K562 (cell line): Measurements from ENCODE around the gene PHF10. TPM values are rescaled to one million over a fixed set of nuclear protein-coding genes. Genes with fewer than 3 reads are reported as not detected.

Experiments used
- ARNT ChIP-seq, 2 experiments: fragments of 450-650 bp; IDR thresholded peaks; 2 replicates each; pipeline ENCODE4 v1.6.1; 2016; ENCODE audit warnings: mild to moderate bottlenecking in 1 of 2
- CHD4 ChIP-seq: fragments of 200-600 bp; sonication (generic); IDR thresholded peaks from 3 replicates; pipeline ENCODE4 v1.6.1; 2012; ENCODE audit warnings: low read depth, mild to moderate bottlenecking, mixed read lengths, low read length, inconsistent platforms; ENCODE audit not compliant: insufficient read depth, insufficient replicate concordance, poor library complexity, severe bottlenecking
- EHMT2 ChIP-seq: fragments of 450-650 bp; IDR thresholded peaks from 2 replicates; pipeline ENCODE4 v1.6.1; 2018; ENCODE audit warnings: antibody characterized with exemption
- FIP1L1 ChIP-seq: fragments of 200-400 bp; formaldehyde crosslinking; IDR thresholded peaks from 2 replicates; pipeline ENCODE4 v1.6.1; 2018; ENCODE audit warnings: mild to moderate bottlenecking, low read depth, low read length; ENCODE audit not compliant: poor library complexity, severe bottlenecking
- MXD1 ChIP-seq: fragments of 250-450 bp; sonication (Bioruptor Pico); IDR thresholded peaks from 2 replicates; pipeline ENCODE4 v1.8.0; 2021; ENCODE audit warnings: borderline replicate concordance, mild to moderate bottlenecking, moderate library complexity; ENCODE audit not compliant: poor library complexity, severe bottlenecking
- MYBL2 ChIP-seq, 2 experiments: fragments of 450-650 bp in 1 of 2; sonication (generic) in 1 of 2; formaldehyde crosslinking in 1 of 2; IDR thresholded peaks; 2 replicates each; pipeline versions ENCODE4 v1.6.1 to v1.8.1; 2017 to 2022; ENCODE audit warnings: borderline replicate concordance in 1 of 2, inconsistent platforms in 1 of 2, low read depth in 1 of 2, mild to moderate bottlenecking in 1 of 2, missing genetic modification reagents in 1 of 2, moderate library complexity in 1 of 2
- RBFOX2 ChIP-seq: fragments of 200-400 bp; formaldehyde crosslinking; IDR thresholded peaks from 2 replicates; pipeline ENCODE4 v1.6.1; 2017; ENCODE audit warnings: low read depth, mild to moderate bottlenecking, low read length, moderate library complexity
- RHOXF2B ChIP-seq: fragments of 250-450 bp; sonication (Bioruptor Pico); conservative IDR thresholded peaks from 2 replicates; pipeline ENCODE4 v1.5.1; 2021
- TCFL5 ChIP-seq: fragments of 250-450 bp; sonication (Bioruptor Pico); conservative IDR thresholded peaks from 2 replicates; pipeline ENCODE4 v1.6.1; 2021; ENCODE audit warnings: mild to moderate bottlenecking, moderate library complexity, matching md5 sums
- TSHZ1 ChIP-seq: fragments of 250-450 bp; sonication (Bioruptor Pico); IDR thresholded peaks from 2 replicates; pipeline ENCODE4 v1.4.0; 2020; ENCODE audit warnings: mild to moderate bottlenecking, moderate library complexity
- ZNF146 ChIP-seq: IDR thresholded peaks from one replicate; pipeline ENCODE4 v1.6.1; 2018; ENCODE audit warnings: missing compliant biosample characterization; ENCODE audit not compliant: unreplicated experiment
- ZNF431 ChIP-seq: sonication (generic); formaldehyde crosslinking; IDR thresholded peaks from 2 replicates; pipeline ENCODE4 v1.8.0; 2022; ENCODE audit warnings: mild to moderate bottlenecking, missing genetic modification reagents
- ZNF785 ChIP-seq: fragments of 250-450 bp; sonication (Bioruptor Pico); IDR thresholded peaks from 2 replicates; pipeline ENCODE4 v1.4.0; 2020; ENCODE audit warnings: mild to moderate bottlenecking
- polyA plus RNA-seq, 8 experiments: library from polyadenylated mRNA; depleted of rRNA in 4 of 8; stranded (reverse) in 5 of 8; unstranded in 3 of 8; fragments of >200 nt; fragmentation: Nextera tagmentation in 2 of 8; fragmentation: Illumina TruSeq in 1 of 8; extraction: Ambion mirVana in 2 of 8; extraction: Trizol in 1 of 8; gene quantifications; 2 replicates each; pipeline versions ENCODE4 v1.2.1 to v1.2.3, GENCODE V29; 2011 to 2014; ENCODE audit warnings: inconsistent platforms in 1 of 8, missing spikeins in 1 of 8
- total RNA-seq, 7 experiments: library from RNA; depleted of rRNA in 6 of 7; stranded (reverse); fragments of >200 nt in 6 of 7; fragmentation: Illumina TruSeq in 2 of 7; extraction: Trizol in 2 of 7; gene quantifications; 2 replicates each; pipeline versions ENCODE4 v1.2.1 to v1.2.3, GENCODE V29; 2011 to 2021; ENCODE audit warnings: low replicate concordance in 1 of 7
- TF ChIP-seq, protein P1 (sequence below): fragments of 250-450 bp; sonication (Bioruptor Pico); IDR thresholded peaks from 2 replicates; pipeline ENCODE4 v1.5.0; 2021
- TF ChIP-seq, protein P2 (sequence below): sonication (generic); formaldehyde crosslinking; IDR thresholded peaks from 2 replicates; pipeline ENCODE4 v1.8.0; 2022; ENCODE audit warnings: missing genetic modification reagents, mild to moderate bottlenecking, borderline replicate concordance
- TF ChIP-seq, protein P3 (sequence below): sonication (generic); formaldehyde crosslinking; IDR thresholded peaks from 2 replicates; pipeline ENCODE4 v1.9.0; 2022; ENCODE audit warnings: mild to moderate bottlenecking, missing genetic modification reagents
- TF ChIP-seq, protein P4 (sequence below): sonication (generic); formaldehyde crosslinking; IDR thresholded peaks from 2 replicates; pipeline ENCODE4 v1.4.0; 2020; ENCODE audit warnings: mild to moderate bottlenecking, missing genetic modification reagents

PHF10 gene
- total and polyA plus RNA-seq, 9 of the 15 experiments (the other 6 are each of a cell fraction or from before 2014, with no cell fraction given) = 23.9 to 88.9 (median 46.0) TPM

- TF ChIP-seq, protein P1, sequence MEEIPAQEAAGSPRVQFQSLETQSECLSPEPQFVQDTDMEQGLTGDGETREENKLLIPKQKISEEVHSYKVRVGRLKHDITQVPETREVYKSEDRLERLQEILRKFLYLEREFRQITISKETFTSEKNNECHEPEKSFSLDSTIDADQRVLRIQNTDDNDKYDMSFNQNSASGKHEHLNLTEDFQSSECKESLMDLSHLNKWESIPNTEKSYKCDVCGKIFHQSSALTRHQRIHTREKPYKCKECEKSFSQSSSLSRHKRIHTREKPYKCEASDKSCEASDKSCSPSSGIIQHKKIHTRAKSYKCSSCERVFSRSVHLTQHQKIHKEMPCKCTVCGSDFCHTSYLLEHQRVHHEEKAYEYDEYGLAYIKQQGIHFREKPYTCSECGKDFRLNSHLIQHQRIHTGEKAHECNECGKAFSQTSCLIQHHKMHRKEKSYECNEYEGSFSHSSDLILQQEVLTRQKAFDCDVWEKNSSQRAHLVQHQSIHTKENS (CRISPR knock-in tag) = no peak
- TF ChIP-seq CHD4 (no peak), ZNF785 (no peak), RBFOX2 (peak; percentile 99), EHMT2 (no peak), TCFL5 (CRISPR knock-in tag) (no peak), ZNF146 (CRISPR knock-in tag) (no peak), TSHZ1 (no peak), MXD1 (CRISPR knock-in tag) (no peak), FIP1L1 (peak; percentile 73), ZNF431 (CRISPR knock-in tag) (peak; percentile 99), ARNT (IDR thresholded peaks at IDR 0.05) (no peak), MYBL2 (IDR thresholded peaks at IDR 0.05; ENCODE audit: low read depth) (no peak), MYBL2 (CRISPR knock-in tag; IDR thresholded peaks at IDR 0.05; ENCODE audit: borderline replicate concordance) (no peak), RHOXF2B (no peak)
- TF ChIP-seq, protein P2, sequence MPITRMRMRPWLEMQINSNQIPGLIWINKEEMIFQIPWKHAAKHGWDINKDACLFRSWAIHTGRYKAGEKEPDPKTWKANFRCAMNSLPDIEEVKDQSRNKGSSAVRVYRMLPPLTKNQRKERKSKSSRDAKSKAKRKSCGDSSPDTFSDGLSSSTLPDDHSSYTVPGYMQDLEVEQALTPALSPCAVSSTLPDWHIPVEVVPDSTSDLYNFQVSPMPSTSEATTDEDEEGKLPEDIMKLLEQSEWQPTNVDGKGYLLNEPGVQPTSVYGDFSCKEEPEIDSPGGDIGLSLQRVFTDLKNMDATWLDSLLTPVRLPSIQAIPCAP (CRISPR knock-in tag) = no peak
- TF ChIP-seq, protein P3, sequence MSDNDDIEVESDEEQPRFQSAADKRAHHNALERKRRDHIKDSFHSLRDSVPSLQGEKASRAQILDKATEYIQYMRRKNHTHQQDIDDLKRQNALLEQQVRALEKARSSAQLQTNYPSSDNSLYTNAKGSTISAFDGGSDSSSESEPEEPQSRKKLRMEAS (CRISPR knock-in tag) = peak; percentile 75
- TF ChIP-seq, protein P4, sequence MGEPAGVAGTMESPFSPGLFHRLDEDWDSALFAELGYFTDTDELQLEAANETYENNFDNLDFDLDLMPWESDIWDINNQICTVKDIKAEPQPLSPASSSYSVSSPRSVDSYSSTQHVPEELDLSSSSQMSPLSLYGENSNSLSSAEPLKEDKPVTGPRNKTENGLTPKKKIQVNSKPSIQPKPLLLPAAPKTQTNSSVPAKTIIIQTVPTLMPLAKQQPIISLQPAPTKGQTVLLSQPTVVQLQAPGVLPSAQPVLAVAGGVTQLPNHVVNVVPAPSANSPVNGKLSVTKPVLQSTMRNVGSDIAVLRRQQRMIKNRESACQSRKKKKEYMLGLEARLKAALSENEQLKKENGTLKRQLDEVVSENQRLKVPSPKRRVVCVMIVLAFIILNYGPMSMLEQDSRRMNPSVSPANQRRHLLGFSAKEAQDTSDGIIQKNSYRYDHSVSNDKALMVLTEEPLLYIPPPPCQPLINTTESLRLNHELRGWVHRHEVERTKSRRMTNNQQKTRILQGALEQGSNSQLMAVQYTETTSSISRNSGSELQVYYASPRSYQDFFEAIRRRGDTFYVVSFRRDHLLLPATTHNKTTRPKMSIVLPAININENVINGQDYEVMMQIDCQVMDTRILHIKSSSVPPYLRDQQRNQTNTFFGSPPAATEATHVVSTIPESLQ = peak; percentile 30; the same call in 1 of the 2 replicates
Observed at GRCh38 chr6:169701954-169702839, 22.1 kb downstream of the PHF10 start, which contains the start of the genes C6orf120 and WDR27 (continued).
